Pulmonary artery endothelial cell (primary cell): ENCODE data around the gene PGC. TPM values are rescaled to one million over a fixed set of nuclear protein-coding genes. Genes with fewer than 3 reads are reported as not detected.
"Not testable (repeated sequence)": the region's sequence is repeated elsewhere in the genome, so short reads cannot be mapped to it uniquely, and the experiment has no call there.

ENCODE experiments used
- DNase-seq: peaks from one replicate; pipeline ENCODE4 v3.0.0-alpha.2; 2011; ENCODE audit warnings: low read depth, low spot score
- total RNA-seq: library from RNA; depleted of rRNA; stranded (reverse); fragments of >200 nt; gene quantifications from 2 replicates; pipeline ENCODE4 v1.2.3, GENCODE V29; 2014

PGC gene
- total RNA-seq, 1 donor from 2014 or later, result not detected

DNA sequence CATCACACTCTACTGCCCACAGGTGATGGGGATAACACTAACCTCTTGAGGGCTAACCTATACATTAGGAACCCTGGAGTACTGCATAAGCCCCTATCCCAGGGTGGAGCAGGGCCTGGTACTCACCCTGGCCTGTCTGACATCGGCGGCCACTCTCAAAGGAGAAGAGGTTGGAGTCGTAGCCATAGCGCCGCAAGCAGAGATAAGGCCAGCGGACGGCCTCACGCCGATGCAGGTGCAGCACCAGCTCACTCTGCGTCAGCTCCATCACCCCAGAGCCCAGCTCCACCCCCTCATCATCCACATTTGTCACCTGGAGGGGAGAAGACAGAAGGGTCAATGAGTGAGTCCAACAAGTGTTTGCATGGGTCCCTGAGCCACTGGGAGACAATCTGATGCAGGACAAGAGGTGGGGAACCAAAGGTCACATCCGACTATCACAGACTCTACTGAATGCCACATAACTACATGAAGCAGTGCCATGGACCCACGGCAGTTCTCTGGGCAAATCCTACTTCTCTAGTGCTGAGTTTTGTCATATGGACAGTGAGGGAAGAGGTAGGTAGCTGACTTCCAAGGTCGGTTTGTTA is 28.2 kb upstream of the PGC start:
- no peak for DNase-seq

GRCh38 chr6:41774841-41775240 is 27.6 kb upstream of the PGC start:
- no peak for DNase-seq

- DNase-seq, result no peak
These were observed 24.1 kb upstream of the PGC start for GRCh38 chr6:41771058-41771983.

DNA sequence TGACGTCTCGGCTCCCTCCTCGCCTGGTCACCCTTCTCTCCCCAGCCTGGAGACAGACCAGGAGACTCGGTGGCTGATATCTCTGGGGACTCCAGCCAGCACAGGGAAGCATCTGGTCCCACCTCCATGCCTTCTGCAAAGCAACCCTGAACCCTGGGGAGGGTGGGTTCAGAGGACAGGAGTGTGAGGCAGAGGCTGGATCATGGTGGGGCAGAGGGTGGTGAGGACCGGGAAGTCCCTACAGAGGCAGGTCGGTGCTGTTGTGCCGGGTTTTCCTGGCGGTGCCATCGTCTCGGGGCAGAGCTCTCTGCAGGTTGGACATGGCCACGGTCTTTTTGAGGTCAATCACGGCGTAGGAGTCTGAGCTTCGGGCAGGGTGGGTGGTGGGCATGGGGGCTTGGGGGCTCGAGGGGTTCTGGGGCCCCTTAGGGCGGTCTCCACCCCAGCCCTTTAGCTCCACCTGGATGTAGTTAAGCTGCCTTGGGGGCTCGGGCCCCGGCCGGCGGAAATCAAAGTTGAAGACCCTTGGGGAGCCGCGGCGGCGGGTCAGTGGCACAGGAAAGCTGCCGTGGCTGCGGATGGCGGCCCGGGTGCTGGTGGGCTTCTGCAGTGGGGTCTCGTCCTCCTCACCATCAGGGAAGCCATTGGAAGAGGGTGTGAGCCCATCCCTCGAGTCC is 23.3 kb upstream of the PGC start:
- DNase-seq, result no peak

DNA sequence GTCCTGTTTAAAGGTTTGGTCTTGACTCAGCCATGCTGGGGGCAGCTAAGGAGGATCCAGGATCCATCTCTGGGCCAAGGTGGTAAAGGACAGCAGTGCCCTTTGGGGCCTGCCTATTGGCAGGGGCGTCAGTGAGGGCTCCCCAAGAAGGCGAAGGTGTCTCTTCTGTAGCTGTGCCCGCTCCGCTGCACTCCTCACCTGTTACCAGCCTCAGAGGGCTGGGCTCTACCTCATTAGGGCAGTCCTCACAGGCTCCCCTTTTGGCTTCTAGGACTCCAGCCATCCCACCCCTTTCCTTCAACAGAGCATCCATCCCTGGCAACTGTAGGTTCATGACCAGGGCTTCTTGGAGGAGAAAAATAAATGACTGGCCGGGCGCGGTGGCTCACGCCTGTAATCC is 22.2 kb upstream of the PGC start:
- no peak for DNase-seq

DNA sequence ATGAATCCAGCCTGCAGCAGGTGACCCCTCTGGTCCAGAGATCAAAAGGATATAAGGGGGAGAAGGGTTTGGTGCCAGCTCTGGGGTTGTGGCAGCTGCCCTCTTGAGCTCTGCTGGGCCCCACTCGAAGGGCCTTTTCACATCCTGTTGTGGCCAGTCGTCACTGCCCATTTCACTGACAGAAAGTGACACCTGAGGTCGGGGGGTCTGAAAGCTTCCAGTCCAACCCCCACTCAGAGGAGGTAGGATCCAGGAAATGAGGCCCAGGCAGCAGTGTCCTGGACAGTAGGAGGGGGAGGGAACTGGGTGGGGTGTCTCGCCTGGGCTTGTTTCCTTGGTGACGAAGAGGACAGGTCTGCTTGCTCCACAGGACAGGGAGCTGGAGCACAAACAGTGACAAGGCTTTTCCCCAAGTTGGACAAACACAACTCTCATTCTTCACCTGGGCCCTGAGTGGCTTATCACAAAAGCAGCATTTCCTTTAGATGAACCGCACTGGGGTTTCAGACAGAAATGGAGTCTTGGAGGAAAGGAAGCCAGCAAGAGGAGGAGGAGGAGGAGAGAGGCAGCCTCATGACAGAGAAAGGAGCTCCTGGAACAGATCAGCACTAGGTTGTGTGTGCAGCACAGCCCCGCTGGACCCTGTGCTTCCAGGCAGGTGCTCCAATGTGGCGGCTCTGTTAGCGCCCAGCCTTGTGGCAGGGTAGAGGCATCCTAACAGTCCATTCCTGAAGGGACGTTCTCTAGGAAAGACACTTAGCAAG is 21.5 kb upstream of the PGC start:
- DNase-seq, result no peak

- peak; percentile 67 for DNase-seq
These were observed 20.1 kb upstream of the PGC start for GRCh38 chr6:41767112-41767833.

DNA sequence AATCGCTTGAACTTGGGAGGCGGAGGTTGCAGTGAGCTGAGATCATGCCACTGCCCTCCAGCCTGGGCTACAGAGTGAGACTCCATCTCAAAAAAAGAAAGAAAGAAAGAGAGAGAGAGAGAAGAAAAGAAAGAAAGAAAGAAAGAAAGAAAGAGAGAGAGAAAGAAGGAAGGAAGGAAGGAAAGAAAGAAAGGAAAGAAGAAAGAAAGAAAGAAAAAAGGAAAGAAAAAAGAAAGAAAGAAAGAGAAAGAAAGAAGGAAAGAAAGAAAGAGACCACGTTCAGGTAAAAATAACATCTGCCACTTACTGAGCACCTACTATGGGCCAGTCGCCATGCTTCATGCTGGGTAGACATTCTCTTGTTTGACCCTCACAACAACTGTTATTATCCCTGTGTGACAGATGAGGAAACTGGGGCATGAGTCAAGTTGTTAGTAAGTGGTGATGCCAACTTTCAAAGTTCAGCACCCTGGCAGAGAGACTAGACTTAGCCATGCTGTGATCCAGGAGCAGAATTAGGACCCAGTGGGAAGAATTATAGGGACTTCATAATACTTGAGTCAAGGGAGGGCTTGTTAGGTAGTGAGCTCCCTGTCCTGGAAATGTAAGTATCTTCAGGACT is 19.0 kb upstream of the PGC start:
- not testable (repeated sequence) for DNase-seq

DNA sequence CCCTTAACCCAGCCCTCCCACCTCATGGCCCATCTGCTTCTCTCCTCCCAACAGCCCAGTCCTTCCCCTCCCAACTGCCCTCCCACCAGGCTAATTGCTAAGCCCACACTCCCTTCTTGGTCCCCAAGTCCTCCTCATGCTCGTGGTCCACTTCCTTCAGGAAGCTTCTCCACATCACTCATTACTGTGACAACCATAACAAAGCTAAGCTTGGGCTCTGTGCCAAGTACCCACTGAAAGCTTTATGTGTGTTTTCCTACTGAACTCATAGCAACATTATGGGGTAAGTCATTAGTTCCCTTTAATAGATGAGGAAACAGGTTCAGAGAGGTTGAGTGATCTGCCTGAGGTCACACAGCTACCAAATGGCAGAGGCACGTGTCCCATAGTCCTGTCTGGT is 16.3 kb upstream of the PGC start:
- peak; percentile 46 for DNase-seq

- DNase-seq, result no peak
These were observed 12.8 kb upstream of the PGC start for GRCh38 chr6:41759905-41760579.

DNA sequence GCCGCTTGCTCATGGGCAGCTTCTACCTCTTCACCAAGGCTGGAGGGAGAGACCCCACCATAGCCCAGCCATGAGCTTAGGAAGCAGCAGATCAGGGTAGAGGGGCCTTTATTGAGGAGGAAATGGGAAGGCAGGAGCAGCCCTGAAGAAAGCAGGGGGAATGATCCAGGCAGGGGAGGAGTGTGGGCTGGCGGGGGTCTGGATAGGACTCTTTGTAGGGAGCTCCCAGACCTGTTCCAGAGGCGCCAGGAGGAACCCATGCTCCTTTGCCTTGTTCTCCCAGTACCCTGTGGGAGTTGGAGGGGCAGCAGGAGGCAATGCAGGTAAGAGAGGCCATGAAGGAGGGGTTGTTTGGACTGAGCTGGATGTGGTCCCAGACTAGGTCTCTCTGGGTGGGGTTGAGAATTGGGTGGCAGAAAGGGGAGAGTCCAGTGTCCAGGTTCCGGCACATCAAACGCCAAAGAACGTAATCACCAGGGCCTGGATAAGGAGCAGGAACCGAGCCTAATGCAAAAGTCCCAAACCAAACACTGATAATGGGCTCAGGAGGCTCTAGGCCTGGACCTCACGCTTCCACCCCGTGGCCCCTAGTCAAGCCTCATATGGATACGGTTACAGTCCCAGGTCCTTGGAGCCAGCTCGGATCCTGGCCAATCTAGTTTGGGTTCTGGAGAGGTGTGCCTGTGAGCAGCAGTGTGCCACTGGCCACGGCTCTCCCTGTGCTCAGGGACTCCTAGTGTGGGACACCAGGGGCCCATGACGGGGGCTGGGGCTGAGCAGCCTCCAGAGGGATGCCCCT is 12.1 kb upstream of the PGC start:
- no peak for DNase-seq

GRCh38 chr6:41758641-41759035 is 11.4 kb upstream of the PGC start:
- DNase-seq, result no peak

- DNase-seq, result no peak
These were observed 10.9 kb upstream of the PGC start for GRCh38 chr6:41757931-41758640.

DNA sequence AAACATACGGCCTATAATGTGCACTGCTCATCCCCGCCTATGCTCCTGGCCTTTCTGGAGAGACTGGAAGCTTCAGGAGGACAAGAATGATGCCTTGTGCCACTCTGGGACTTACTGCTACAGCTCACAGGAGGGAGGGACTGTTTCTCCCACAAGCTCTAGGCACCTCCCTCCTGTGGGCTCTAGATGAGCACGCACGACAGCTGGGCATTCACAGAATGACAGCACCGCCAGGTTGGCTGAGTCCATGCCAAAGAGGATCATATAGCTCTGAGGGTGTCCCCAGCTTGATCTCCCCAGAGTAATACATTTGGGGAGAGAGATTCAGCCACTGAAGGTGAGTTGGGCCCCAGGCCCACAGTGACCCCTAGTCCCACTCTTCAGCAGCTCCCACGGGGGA is 10.1 kb upstream of the PGC start:
- DNase-seq, result no peak

DNA sequence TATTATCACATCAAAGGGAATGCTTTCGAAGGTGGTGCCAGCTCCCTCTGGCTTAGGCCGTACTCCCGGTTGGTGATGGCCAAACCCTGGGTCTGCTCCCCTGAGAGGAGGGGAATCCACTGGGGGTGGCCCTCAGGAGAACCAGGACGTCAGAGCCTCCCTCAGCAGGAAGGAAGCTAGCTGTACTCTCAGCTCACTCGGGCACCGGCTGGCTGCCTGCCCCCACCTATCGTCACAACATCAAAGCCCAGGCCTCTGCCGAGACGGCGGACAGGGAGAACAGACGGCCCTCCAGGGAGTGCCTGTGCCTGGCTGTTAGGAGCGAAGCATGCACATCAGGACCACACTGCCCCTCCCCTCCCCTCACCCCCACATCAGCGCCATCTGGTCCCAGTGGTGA is 9.2 kb upstream of the PGC start:
- DNase-seq, result no peak

- no peak for DNase-seq
These were observed 8.7 kb upstream of the PGC start for GRCh38 chr6:41755895-41756294.

GRCh38 chr6:41750374-41750773 is 3.2 kb upstream of the PGC start:
- no peak for DNase-seq

DNA sequence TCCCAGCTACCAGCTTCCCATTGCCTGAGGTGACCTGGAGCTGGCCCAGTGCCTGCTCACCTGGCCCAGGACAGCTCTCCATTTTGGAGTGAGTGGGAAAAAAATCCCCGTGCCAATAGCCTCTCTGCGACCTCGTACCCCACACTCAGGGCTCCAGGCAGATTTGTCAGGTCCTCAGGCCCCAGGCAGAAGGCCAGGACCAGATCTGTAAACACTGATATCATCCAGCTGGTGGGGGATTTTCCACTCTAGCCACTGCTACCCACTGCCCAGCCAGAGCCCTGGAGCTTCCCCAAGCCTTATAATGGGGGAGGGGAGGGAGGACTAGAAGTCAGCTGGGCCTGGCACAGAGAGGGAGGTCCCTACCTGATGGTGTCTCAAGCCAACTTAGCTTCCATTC is 1.3 kb upstream of the PGC start:
- no peak for DNase-seq

DNA sequence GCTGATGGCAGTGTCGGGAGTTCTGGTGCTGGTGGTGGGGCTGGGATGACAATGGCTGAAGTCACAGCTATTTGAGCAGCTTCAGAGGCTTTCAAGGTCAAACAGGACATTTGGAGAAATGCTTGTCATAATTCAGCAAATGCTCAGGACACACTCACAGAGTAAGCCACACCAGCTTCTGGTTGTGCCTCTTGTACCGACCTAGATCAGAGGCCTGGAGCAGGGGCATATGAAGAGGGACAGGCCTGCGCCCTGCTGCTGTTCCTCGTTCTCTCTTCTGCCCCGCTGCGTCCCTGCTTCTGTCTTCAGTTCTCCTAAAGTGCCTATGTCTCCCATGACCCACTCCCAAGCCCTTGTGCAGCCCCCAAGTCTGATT is 893 bp upstream of the PGC start:
- DNase-seq, result no peak
